Hepatocyte (in vitro differentiated cells): ENCODE results near the gene GPR82. TPM values are rescaled to one million over a fixed set of nuclear protein-coding genes. Genes with fewer than 3 reads are reported as not detected.
A peak's percentile ranks its signal among the peaks of the same experiment; 100 is the strongest.

ENCODE experiments used
- DNase-seq: peaks from one replicate; pipeline ENCODE4 v3.0.0-alpha.2; 2016; ENCODE audit warnings: low spot score
- H2AFZ ChIP-seq: fragments of 200-600 bp; sonication (generic); 2 replicates; pipeline ENCODE4 v1.6.0; 2016; ENCODE audit warnings: antibody characterized with exemption, mild to moderate bottlenecking
- H3K27ac ChIP-seq: fragments of 200-600 bp; sonication (generic); 2 replicates; pipeline ENCODE4 v1.5.1; 2016; ENCODE audit warnings: mild to moderate bottlenecking
- H3K27me3 ChIP-seq: fragments of 200-600 bp; sonication (generic); 2 replicates; pipeline ENCODE4 v1.6.1; 2016
- H3K36me3 ChIP-seq: fragments of 200-600 bp; sonication (generic); replicated peaks from 2 replicates; pipeline ENCODE4 v1.5.1; 2016; ENCODE audit warnings: low read depth; ENCODE audit not compliant: insufficient read depth
- H3K4me1 ChIP-seq: fragments of 200-600 bp; sonication (generic); 2 replicates; pipeline ENCODE4 v1.5.1; 2016; ENCODE audit warnings: mild to moderate bottlenecking, moderate library complexity; ENCODE audit not compliant: insufficient read depth
- H3K4me2 ChIP-seq: fragments of 200-600 bp; sonication (generic); 2 replicates; pipeline ENCODE4 v1.6.0; 2016
- H3K4me3 ChIP-seq: fragments of 200-600 bp; sonication (generic); 2 replicates; pipeline ENCODE4 v1.5.1; 2016; ENCODE audit warnings: mild to moderate bottlenecking
- H3K79me2 ChIP-seq: fragments of 200-600 bp; sonication (generic); 2 replicates; pipeline ENCODE4 v1.6.0; 2017; ENCODE audit warnings: mild to moderate bottlenecking
- H3K9me2 ChIP-seq: fragments of 200-600 bp; sonication (generic); replicated peaks from 2 replicates; pipeline ENCODE4 v1.6.0; 2017; ENCODE audit warnings: mild to moderate bottlenecking; ENCODE audit not compliant: insufficient read depth
- H3K9me3 ChIP-seq: fragments of 200-600 bp; sonication (generic); 2 replicates; pipeline ENCODE4 v1.5.1; 2016; ENCODE audit warnings: low read depth, mild to moderate bottlenecking
- H4K20me1 ChIP-seq: fragments of 200-600 bp; sonication (generic); 2 replicates; pipeline ENCODE4 v1.6.0; 2016; ENCODE audit warnings: mild to moderate bottlenecking; ENCODE audit not compliant: insufficient read depth, poor library complexity, severe bottlenecking
- CTCF ChIP-seq: fragments of 200-600 bp; sonication (generic); IDR thresholded peaks from 2 replicates; pipeline ENCODE4 v1.5.1; 2016; ENCODE audit warnings: antibody characterized with exemption, mild to moderate bottlenecking; ENCODE audit not compliant: poor library complexity
- EZH2 ChIP-seq: fragments of 200-600 bp; sonication (generic); IDR thresholded peaks from 2 replicates; pipeline ENCODE4 v1.6.1; 2016; ENCODE audit warnings: antibody characterized with exemption, mild to moderate bottlenecking, borderline replicate concordance
- EZH2phosphoT487 ChIP-seq: fragments of 200-600 bp; sonication (generic); IDR thresholded peaks from one replicate; pipeline ENCODE4 v1.6.1; 2018; ENCODE audit warnings: antibody characterized with exemption, mild to moderate bottlenecking, low read depth, moderate library complexity; ENCODE audit not compliant: unreplicated experiment, severe bottlenecking
- WGBS: methylation state at CpG from one replicate; pipeline ENCODE4 v1.1.6; 2016; ENCODE audit warnings: low lambda C conversion rate; ENCODE audit errors: missing lambda C conversion rate; 5-methylcytosine and 5-hydroxymethylcytosine counted together
- polyA plus RNA-seq: library from polyadenylated mRNA; unstranded; fragments of >200 nt; fragmentation: Nextera tagmentation; extraction: Ambion mirVana; gene quantifications from 2 replicates; pipeline ENCODE4 v1.2.1, GENCODE V29; 2016
- total RNA-seq: library from RNA; depleted of rRNA; stranded (reverse); fragments of >200 nt; gene quantifications from 2 replicates; pipeline ENCODE4 v1.2.3, GENCODE V29; 2014

GPR82 gene
- total and polyA plus RNA-seq, 2 experiments from 2014 or later, result 0.20 to 0.69 TPM

GRCh38 chrX:41759817-41760216 lies 35.8 kb downstream of the GPR82 start:
- Histone ChIP-seq H3K9me3 (no peaks in the 10 kb centered on the region), H3K27me3 (no peaks in the 10 kb centered on the region), H2AFZ (no peak overlapping the region), H4K20me1 (no peaks in the 10 kb centered on the region), H3K27ac (no peak overlapping the region), H3K4me3 (no peak overlapping the region), H3K79me2 (peaks cover 21% of the 10 kb centered on the region), H3K4me2 (no peak overlapping the region), H3K9me2 (no peaks in the 10 kb centered on the region), H3K4me1 (no peaks in the 10 kb centered on the region), H3K36me3 (no peaks in the 10 kb centered on the region)
- DNase-seq, result no peak
- 57% methylated on average over 3 of the region's 3 CpGs for WGBS
- TF ChIP-seq CTCF, result peak; percentile 36
- no peak for TF ChIP-seq EZH2

- 49% methylated on average over 3 of the region's 3 CpGs for WGBS
- no peak overlapping the region for H3K4me3 ChIP-seq
- no peaks in the 10 kb centered on the region for H4K20me1 ChIP-seq
- H3K4me1 ChIP-seq, result no peaks in the 10 kb centered on the region
- peak overlapping the region; percentile 8 for H3K27ac ChIP-seq
- H3K9me2 ChIP-seq, result no peaks in the 10 kb centered on the region
- TF ChIP-seq EZH2phosphoT487, result no peak
- TF ChIP-seq CTCF, result no peak
- no peak for TF ChIP-seq EZH2
- no peaks in the 10 kb centered on the region for H3K9me3 ChIP-seq
- no peaks in the 10 kb centered on the region for H3K36me3 ChIP-seq
- H3K79me2 ChIP-seq, result peaks cover 21% of the 10 kb centered on the region
- H2AFZ ChIP-seq, result no peak overlapping the region
- no peaks in the 10 kb centered on the region for H3K27me3 ChIP-seq
- no peak for DNase-seq
- no peak overlapping the region for H3K4me2 ChIP-seq
Observed at GRCh38 chrX:41761169-41761568, 37.2 kb downstream of the GPR82 start.

GRCh38 chrX:41761702-41762101 lies 37.7 kb downstream of the GPR82 start:
- Histone ChIP-seq H3K27ac (peak overlapping the region; percentile 8), H3K9me3 (no peaks in the 10 kb centered on the region), H3K4me1 (no peaks in the 10 kb centered on the region), H3K4me2 (no peak overlapping the region), H3K9me2 (no peaks in the 10 kb centered on the region), H2AFZ (no peak overlapping the region), H4K20me1 (no peaks in the 10 kb centered on the region), H3K4me3 (no peak overlapping the region), H3K27me3 (no peaks in the 10 kb centered on the region), H3K79me2 (peaks cover 21% of the 10 kb centered on the region), H3K36me3 (no peaks in the 10 kb centered on the region)
- no peak for DNase-seq
- TF ChIP-seq CTCF, result no peak
- no peak for TF ChIP-seq EZH2
- TF ChIP-seq EZH2phosphoT487, result no peak

- Histone ChIP-seq H4K20me1 (no peaks in the 10 kb centered on the region), H3K9me2 (no peaks in the 10 kb centered on the region), H3K9me3 (no peaks in the 10 kb centered on the region), H2AFZ (no peak overlapping the region), H3K4me2 (no peak overlapping the region), H3K36me3 (no peaks in the 10 kb centered on the region), H3K27me3 (no peaks in the 10 kb centered on the region), H3K4me3 (no peak overlapping the region), H3K27ac (peak overlapping the region; percentile 29), H3K79me2 (peaks cover 3% of the 10 kb centered on the region), H3K4me1 (peaks cover 13% of the 10 kb centered on the region)
- no peak for TF ChIP-seq CTCF
- no peak for TF ChIP-seq EZH2
- TF ChIP-seq EZH2phosphoT487, result no peak
- 7% methylated on average over 1 of the region's 1 CpG for WGBS
- DNase-seq, result peak; percentile 9
Observed at GRCh38 chrX:41779030-41779564, 55.1 kb downstream of the GPR82 start.
